Parathyroid adenoma (tissue), 2 donors: Measurements from ENCODE around the gene LRRC37B.
"Not testable (repeated sequence)": the region's sequence is repeated elsewhere in the genome, so short reads cannot be mapped to it uniquely, and the experiment has no call there.

Experiments
- H2AFZ ChIP-seq: fragments of 300-600 bp; sonication (generic); one replicate; pipeline ENCODE4 v1.7.0; 2017; ENCODE audit warnings: antibody characterized with exemption, mild to moderate bottlenecking
- H3K27ac ChIP-seq: fragments of 300-600 bp; sonication (generic); one replicate; pipeline ENCODE4 v1.7.0; 2017
- H3K27me3 ChIP-seq: fragments of 300-600 bp; sonication (generic); one replicate; pipeline ENCODE4 v1.7.0; 2017; ENCODE audit warnings: low read length; ENCODE audit not compliant: control insufficient read depth, insufficient read depth
- H3K36me3 ChIP-seq: fragments of 300-600 bp; sonication (generic); one replicate; pipeline ENCODE4 v1.7.0; 2017; ENCODE audit warnings: low read length; ENCODE audit not compliant: control insufficient read depth, insufficient read depth
- H3K4me1 ChIP-seq: fragments of 300-600 bp; sonication (generic); one replicate; pipeline ENCODE4 v1.7.0; 2017; ENCODE audit warnings: control low read depth
- H3K4me2 ChIP-seq: fragments of 300-600 bp; sonication (generic); one replicate; pipeline ENCODE4 v1.7.0; 2017; ENCODE audit warnings: low read length
- H3K4me3 ChIP-seq: fragments of 300-600 bp; sonication (generic); one replicate; pipeline ENCODE4 v1.7.0; 2017; ENCODE audit warnings: low read depth, low read length
- H3K79me2 ChIP-seq: fragments of 300-600 bp; sonication (generic); one replicate; pipeline ENCODE4 v1.7.0; 2017; ENCODE audit warnings: control low read depth
- H3K9ac ChIP-seq: fragments of 300-600 bp; sonication (generic); one replicate; pipeline ENCODE4 v1.7.0; 2017; ENCODE audit warnings: mild to moderate bottlenecking
- H3K9me3 ChIP-seq: fragments of 300-600 bp; sonication (generic); one replicate; pipeline ENCODE4 v1.7.0; 2017; ENCODE audit warnings: low read length; ENCODE audit not compliant: control insufficient read depth
- CTCF ChIP-seq: fragments of 300-600 bp; sonication (generic); IDR thresholded peaks from one replicate; pipeline ENCODE4 v1.7.0; 2017; ENCODE audit warnings: antibody characterized with exemption, mild to moderate bottlenecking
- donor health status: primary hyperparathyroidism.

LRRC37B gene

DNA sequence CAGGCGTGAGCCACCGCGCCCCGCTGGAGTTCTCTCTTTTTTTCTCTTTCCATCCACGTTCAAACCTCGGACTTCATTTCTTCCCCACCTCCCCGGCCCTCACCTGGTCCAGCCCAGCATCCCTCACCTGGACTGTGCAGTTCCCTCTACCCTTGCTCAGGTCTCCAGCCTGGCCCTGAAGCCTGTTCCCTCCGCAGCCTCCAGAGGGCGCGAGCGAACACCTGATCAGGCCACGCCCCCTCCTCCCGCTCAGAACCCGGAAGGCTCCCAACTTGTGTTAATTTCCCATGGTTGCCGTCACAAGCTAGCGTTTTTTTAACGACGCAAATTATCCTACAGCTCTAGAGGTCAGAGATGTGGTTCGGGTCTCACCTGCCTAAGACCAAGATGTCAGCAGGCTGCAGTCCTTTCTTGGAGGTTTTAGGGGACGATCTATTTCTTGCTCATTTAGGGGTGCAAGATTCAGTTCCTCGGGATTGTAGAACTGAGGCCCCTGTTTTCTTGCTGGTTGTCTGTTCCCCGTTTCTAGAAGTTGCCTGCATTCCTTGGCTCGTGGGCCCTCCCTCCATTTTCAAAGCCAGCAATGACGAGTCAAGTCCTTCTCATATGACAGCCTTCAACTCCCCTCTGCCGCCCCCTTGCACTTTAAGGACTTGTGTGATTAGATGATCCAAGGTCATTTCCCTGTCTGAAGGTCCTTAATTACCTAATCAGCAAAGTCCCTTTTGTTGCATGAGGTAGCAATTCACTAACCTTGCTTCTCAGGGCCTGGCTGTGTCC, 59.9 kb downstream of the LRRC37B start:
- peak overlapping the region; percentile 16 for H2AFZ ChIP-seq
- not testable (repeated sequence) for H3K79me2 ChIP-seq, H3K27me3 ChIP-seq, H3K36me3 ChIP-seq, H3K4me2 ChIP-seq, H3K4me1 ChIP-seq, H3K9me3 ChIP-seq, H3K9ac ChIP-seq, H3K4me3 ChIP-seq, H3K27ac ChIP-seq
- TF ChIP-seq CTCF, result peak; percentile 30

- not testable (repeated sequence) for H3K27me3 ChIP-seq, H3K9ac ChIP-seq, H3K4me3 ChIP-seq, H3K4me1 ChIP-seq, H3K36me3 ChIP-seq, H2AFZ ChIP-seq, H3K27ac ChIP-seq, H3K4me2 ChIP-seq, H3K79me2 ChIP-seq, H3K9me3 ChIP-seq
Observed at GRCh38 chr17:32069067-32069466, 61.9 kb downstream of the LRRC37B start.

DNA sequence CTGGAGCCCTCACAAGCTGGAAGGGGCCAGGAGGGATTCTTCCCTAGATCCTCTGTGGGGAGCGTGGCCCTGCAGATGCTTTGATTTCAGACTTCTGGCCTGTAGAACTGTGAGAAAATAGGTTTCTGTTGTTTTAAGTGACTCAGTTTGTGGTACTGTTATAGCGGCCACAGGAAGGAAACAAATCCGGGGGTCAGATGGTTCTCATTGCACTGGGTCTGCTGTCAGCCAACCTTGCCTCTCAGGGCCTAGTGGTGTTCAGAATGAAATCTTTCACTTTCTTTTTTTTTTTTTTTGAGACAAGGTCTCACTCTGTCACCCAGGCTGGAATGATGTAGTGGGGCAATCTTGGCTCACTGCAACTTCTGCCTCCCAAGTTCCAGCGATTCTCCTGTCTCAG, 64.8 kb downstream of the LRRC37B start:
- not testable (repeated sequence) for H3K4me2 ChIP-seq, H3K36me3 ChIP-seq, H3K4me1 ChIP-seq, H3K9ac ChIP-seq, H3K4me3 ChIP-seq, H3K27ac ChIP-seq, H2AFZ ChIP-seq, H3K27me3 ChIP-seq, H3K9me3 ChIP-seq, H3K79me2 ChIP-seq

- not testable (repeated sequence) for H3K4me2 ChIP-seq, H3K79me2 ChIP-seq, H3K36me3 ChIP-seq, H2AFZ ChIP-seq, H3K9me3 ChIP-seq, H3K4me1 ChIP-seq, H3K27me3 ChIP-seq, H3K9ac ChIP-seq, H3K27ac ChIP-seq, H3K4me3 ChIP-seq
Observed at GRCh38 chr17:32073131-32073530, 65.9 kb downstream of the LRRC37B start.

DNA sequence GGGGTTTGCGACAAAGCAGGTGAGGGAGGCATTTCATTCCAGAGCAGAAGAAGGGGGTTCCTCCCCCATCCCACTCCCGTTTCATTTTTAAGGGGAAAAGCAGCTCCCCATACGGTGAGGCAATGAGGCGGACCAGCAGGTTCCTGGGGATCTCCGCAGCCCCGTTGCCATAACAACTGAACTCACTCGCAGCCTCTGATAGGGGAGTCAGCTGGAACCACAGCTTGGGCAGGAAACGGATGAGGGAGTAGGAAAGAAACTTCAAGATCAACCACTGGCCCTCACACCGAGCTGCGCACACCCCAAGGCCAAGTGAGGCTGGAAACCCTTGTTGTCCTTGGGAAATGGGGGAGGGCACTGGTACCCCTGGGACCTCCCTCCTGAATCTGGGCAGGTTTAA, 72.6 kb downstream of the LRRC37B start:
- H3K4me2 ChIP-seq, H3K36me3 ChIP-seq, H3K9ac ChIP-seq, H3K4me3 ChIP-seq, H3K79me2 ChIP-seq, H3K9me3 ChIP-seq, H3K27ac ChIP-seq, H3K4me1 ChIP-seq, H3K27me3 ChIP-seq: not testable (repeated sequence)
- peak overlapping the region; percentile 50 for H2AFZ ChIP-seq

DNA sequence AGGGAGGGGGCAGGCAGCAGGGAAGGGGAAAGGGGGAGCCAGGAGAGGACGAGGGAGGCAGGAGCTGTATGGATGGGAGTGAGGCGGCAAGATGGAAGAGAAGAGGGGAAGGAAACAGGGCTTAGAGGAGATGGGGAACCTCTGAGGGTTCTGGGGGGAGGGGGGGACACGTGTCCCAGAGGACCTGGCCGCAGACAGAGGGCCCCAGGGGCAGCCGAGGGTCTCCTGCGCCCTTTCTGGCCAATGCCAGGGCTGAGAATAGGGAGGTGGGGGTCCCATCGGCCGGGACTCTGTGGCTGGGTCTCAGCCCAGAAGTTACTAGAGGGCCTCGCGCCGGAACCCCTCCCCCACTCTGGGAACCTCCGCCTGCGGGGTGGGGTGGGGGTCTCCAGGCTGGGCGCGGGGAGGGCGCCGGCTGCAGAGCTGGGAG, 76.4 kb downstream of the LRRC37B start:
- H3K9me3 ChIP-seq, H3K27ac ChIP-seq, H3K27me3 ChIP-seq, H3K4me1 ChIP-seq, H3K9ac ChIP-seq, H3K79me2 ChIP-seq, H3K36me3 ChIP-seq: not testable (repeated sequence)
- H2AFZ ChIP-seq, result peak overlapping the region; percentile 80
- peak overlapping the region; percentile 3 for H3K4me2 ChIP-seq
- H3K4me3 ChIP-seq, result peak overlapping the region; percentile 3

DNA sequence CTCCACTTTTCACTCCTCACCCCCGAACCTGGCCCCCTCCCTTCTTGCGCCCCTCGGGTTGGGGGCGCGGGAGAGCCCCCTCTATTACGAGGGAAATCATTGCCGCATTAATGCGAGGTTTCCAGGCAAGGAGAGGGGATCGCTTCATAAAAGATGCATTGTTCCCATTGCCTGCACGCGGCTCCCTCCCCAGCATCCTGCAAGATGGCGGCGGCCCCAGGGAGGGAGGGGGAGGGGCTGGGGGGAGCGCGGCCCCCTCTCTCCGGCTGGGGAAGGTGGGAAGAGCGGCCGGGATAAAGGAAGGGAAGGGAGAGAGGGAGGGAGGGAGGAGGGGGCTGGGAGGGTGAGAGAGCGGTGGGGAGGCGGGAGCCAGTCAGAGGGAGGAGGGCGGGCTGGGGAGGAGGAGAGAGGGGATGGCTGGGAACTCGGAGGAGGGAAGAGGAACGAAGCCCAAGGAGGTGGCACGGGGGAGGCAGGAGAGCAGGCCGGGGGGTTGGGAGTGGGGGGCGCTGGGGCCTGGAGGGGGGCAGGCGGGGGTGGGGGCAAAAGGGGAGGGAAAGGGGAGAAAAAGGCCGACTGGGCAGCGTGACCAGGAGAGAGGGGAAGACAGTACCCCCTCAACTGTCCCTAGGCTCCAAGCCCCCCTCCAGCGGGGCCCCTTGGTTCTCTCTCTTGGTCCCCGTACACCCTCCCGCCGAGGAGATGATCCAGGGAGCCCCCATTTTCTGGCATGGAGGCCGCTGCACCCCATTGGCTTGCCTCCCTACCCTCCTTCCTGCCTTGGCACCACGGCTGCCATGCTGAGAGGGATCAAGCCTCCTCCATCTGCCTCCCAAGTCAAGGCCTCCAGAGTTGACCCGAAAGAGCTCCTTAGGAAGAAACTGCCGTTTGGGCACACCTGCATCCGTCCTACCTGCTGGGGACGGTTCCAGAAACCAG, 77.1 kb downstream of the LRRC37B start:
- not testable (repeated sequence) for H3K36me3 ChIP-seq
- peak overlapping the region; percentile 3 for H3K4me3 ChIP-seq

DNA sequence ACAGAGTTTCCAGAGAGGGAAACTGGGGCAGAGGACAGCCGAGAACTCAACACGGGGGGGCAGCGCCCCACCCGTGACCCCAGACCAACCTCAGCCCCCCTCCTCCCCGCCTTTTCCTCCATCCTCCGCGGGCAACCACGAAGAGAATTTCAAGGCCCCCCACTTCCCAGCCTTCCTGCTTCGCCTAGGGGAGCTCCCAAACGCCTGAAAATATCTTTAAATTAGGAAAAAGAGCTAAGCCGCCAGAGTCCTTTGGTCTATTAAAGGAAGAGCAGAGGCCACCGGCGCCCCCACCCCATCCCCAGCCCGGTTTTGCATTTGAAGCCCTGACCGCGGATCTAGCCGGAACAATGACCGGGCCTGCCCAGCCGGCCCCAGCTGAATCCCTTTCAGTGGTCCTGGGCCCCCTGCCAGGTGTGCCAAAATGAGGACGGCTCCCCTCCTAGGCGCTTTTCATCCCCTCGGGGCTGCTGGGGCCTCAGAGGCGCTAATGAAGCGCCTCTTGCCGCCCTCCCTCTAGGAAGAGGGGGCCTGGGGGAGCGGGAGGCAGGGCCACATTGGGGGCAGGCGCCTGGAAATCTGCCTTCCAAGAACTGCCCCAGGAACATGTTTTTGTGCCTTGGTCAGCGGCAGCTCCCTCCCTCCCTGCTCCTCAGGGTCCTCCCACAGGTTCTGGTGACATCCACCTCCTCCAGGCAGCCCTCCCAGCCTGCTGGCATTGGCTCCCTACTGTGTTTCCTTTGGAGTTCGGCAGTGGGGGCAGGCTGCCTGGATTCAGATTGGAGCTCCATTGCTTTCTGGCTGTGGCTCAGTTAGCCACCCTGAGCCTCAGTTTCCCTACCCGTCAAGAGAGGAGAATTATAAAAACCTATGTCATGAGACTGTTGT, 78.0 kb downstream of the LRRC37B start:
- not testable (repeated sequence) for H3K36me3 ChIP-seq, H3K4me3 ChIP-seq, H3K27ac ChIP-seq, H3K9ac ChIP-seq, H3K4me1 ChIP-seq, H3K9me3 ChIP-seq, H3K4me2 ChIP-seq, H3K79me2 ChIP-seq, H2AFZ ChIP-seq, H3K27me3 ChIP-seq

More for the DNA sequence above, 77.1 kb downstream of the LRRC37B start:
- H3K4me1 ChIP-seq, H3K27ac ChIP-seq, H3K9me3 ChIP-seq, H3K9ac ChIP-seq, H3K27me3 ChIP-seq, H3K79me2 ChIP-seq: not testable (repeated sequence)
- H3K4me2 ChIP-seq, result peak overlapping the region; percentile 3
- H2AFZ ChIP-seq, result peak overlapping the region; percentile 80

- H3K4me2 ChIP-seq, H3K9me3 ChIP-seq, H2AFZ ChIP-seq, H3K9ac ChIP-seq, H3K36me3 ChIP-seq, H3K4me1 ChIP-seq, H3K4me3 ChIP-seq, H3K27me3 ChIP-seq, H3K27ac ChIP-seq, H3K79me2 ChIP-seq: not testable (repeated sequence)
Observed at GRCh38 chr17:32086833-32087232, 79.7 kb downstream of the LRRC37B start.
